HG03064 (cell line): ENCODE measurements around the gene MAP7.
"Not testable (repeated sequence)": the region's sequence is repeated elsewhere in the genome, so short reads cannot be mapped to it uniquely, and the experiment has no call there.

Source experiments
- ATAC-seq: cut with Tn5 transposase; IDR thresholded peaks from one replicate; pipeline ENCODE4 v1.9.1; 2021; ENCODE audit warnings: low read depth; ENCODE audit not compliant: unreplicated experiment

Gene MAP7

DNA sequence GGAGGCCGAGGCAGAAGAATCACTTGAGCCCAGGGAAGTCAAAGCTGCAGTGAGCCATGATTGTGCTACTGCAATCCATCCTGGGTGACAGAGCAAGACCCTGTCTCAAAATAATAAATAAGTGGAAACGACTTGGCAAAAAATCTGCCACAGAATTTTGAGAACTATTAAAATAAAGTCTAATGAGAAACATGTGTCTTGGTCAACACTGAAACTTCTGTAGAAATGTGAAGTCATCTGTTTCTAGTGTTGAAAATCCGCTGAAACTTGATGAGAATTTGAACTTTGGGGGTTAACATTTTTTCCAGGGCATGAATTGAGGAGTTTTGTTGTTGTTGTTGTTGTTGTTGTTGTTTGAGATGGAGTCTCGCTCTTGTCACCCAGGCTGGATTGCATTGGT, 231.5 kb downstream of the MAP7 start:
- no peak for ATAC-seq

DNA sequence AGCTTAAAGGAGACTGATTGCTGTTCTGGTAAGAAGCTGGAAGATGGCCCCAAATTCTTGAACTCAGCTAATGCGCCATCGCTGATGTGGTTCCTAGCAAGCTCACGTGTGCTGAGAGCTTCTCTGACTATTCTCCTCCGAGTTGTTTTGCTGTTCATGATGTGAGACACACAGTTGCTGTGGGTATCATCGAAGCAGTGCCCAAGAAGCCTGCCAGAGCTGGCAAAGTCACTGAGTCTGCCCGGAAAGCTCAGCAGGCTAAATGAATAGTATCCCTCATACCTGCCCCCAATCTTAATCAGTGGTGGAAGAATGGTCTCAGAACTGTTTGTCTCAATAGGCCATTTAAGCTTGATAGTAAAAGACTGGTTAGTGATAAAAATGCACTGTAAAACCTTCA, 232.3 kb downstream of the MAP7 start:
- no peak for ATAC-seq

DNA sequence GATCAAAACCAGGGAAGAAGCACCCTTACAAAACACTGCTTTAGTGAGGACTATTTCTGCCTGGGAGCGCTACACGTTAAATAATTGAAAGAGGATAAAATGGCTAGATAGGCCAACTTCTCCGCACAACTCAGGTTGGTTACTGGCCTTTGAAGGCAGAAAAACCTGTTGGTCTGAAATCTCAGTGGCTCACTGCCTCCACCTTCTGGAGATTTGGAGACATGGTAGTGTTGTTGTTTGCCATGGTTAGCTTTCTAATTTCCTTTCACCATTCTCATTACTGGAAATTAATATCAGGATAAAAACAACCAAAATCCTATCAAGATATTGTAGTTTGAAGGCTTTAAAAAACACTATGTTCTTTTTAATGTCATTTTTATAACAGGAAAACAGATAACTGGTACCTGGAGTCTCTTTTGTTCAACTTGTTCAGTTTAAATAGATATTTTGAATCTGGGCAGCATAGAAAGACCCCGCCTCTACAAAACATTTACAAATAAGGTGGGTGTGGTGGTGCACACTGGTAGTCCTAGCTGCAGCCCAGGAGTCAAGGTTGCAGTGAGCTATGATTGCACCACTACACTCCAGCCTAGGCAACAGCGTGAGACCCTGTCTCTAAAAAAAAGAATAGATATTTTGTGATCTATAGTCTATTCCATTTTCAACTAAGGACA, 233.1 kb downstream of the MAP7 start:
- ATAC-seq: no peak

DNA sequence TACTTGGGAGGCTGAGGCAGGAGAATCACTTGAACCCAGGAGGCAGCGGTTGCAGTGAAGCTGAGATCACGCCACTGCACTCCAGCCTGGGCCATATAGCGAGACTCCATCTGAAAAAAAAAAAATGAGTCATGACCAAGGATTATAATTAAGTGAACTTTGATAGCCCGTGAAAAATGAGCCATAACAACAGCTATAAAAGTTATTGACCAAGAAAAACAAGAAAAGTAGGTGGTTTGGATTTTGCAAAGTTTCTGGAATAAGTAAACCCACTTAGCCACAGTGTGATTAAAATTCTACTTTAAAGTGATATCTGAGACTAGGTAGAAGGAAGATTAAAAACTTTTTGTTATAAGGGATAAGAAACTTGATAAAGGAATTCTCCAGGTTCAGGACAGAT, 234.6 kb downstream of the MAP7 start:
- ATAC-seq: no peak

DNA sequence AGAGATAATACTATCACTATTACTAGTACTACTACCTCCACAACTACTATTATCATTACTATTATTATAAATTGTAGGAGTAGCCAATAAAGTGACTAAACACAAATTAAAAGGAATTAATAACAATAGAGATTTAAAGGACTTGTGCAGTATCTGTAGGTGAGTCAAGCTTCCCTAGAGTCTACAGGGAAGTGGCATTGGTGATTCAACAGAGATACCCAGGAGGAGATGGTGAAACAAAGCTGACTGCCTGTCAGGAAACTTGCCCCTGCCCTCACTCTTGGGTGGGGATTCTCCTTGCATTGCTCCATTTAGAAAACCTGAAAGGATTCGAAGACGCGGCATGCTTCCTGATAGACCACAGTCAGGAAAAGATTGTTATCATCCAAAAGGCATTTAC, 237.2 kb downstream of the MAP7 start:
- no peak for ATAC-seq

DNA sequence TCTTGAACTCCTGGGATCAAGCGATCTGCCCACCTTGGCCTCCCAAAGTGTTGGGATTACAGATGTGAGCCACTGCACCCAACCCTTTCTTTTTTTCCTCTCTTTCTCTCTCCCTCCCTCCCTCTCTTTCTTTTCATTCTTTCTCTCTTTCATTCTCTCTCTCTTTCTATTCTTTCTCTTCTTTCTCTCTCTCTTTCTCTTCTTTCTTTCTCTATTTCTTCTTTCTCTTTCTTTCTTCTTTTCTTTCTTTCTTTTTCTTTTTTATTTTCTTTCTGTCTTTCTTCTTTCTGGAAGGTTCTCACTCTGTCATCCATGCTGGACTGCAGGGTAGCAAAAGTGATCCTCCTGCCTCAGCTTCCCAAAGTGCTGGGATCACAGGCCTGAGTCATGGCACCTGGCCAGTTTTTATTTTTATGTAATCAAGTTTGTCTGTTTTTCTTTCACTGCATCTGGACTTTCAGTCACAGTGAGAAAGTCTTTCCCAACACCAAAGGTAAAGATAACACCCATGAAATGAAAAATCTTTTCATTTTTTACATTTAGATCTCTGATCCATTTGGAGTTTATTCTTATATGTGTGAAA, 240.4 kb downstream of the MAP7 start:
- no peak for ATAC-seq

DNA sequence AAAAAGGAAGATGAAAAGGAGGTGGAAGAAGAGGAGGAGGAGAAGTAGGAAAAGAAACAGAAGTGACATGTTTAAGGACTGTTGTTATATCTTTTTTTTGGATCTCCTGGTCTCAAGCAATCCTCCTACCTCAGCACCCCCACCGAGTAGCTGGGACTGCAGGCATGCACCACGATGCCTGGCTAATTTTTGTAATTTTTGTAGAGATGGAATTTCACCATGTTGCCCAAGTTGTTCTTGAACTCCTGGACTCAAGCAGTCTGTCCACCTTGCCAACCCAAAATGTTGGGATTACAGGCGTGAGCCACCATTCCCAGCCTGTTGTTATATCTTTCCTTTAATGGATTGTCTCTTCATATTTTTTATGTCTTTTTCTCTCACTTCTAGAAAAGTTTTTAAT, 241.1 kb downstream of the MAP7 start:
- ATAC-seq: no peak

DNA sequence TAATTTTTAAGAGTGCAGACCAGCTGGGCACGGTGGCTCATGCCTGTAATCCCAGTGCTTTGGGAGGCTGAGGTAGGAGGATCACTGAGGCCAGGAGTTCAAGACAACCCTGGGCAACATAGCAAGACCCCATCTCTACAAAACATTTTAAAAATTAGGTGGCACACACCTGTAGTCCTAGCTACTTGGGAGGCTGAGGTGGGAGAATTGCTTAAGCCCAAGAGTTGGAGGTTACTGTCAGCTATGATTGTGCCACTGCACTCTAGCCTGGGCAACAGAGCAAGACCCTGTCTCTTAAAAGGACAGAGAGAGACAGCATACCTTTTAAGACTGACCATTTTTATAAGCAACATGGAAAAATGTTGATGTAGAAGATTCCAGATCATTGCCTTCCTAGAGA, 241.8 kb downstream of the MAP7 start:
- ATAC-seq: not testable (repeated sequence)

DNA sequence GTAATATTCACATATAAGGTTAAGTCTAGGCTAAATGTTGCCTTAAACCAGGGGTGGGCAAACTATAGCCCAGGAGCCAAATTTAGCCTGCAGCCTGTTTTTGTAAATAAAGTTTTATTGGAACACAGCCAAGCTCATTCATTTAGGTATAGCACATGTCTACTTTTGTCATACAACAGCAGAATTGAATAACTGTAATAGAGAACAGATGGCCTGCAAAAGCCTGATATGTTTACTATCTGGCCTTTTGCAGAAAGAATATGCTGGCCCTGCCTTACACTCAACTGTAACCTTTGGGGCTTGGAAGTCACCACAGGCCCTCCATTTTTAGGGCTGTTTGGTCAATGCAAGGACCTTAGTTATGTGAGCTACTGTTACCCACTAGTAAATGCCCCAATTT, 242.9 kb downstream of the MAP7 start:
- ATAC-seq: no peak

DNA sequence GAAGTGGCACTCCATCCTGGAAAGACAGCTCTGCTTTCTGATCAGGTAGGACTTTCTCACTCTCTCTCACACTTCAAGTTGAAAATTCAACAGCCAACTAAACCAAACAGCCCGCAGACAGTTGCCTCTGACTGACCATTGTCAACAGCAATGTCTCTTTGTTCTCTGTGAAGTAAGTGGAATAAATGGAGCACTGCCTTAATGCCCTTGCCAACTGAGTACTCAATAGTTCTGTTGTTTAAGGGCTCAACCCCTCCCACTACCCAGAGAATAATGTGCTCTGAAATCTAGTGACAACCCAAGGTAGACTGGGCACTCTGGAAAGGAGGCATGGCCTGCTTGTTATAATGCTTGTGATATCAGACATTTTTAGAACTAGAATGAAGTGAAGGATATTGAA, 243.8 kb downstream of the MAP7 start:
- ATAC-seq: no peak

DNA sequence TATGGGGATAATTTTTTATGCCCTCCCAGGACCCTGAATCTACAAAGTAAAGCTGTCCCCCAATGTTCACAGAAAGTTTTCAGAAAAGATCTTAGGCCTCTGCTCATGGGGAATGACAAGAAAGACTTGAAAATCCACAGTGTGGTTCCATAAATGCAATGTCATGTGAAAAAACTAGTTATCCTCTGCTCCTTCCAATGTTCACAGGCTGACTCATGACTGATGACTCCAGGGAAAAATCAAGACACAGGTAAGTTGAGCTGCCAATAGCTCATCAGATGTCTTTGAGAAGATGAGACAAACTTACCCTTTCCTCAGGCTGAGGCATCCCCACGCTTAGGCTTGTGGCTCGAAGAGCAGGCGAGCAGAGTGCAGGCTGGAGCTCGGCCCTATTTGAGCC, 245.8 kb downstream of the MAP7 start:
- ATAC-seq: no peak

DNA sequence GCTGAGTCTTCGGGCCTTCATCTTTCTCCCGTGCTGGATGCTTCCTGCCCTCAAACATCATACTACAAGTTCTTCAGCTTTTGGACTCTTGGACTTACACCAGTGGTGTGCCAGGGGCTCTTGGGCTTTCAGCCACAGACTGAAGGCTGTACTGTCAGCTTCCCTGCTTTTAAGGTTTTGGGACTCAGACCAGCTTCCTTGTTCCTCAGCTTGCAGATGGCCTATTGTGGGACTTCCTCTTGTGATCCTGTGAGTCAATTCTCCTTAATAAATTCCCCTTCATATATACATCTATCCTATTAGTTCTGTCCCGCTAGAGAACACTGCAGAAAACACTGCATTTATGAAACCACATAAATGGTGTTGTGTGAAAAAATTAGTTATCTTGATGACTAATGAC, 246.7 kb downstream of the MAP7 start:
- ATAC-seq: no peak

DNA sequence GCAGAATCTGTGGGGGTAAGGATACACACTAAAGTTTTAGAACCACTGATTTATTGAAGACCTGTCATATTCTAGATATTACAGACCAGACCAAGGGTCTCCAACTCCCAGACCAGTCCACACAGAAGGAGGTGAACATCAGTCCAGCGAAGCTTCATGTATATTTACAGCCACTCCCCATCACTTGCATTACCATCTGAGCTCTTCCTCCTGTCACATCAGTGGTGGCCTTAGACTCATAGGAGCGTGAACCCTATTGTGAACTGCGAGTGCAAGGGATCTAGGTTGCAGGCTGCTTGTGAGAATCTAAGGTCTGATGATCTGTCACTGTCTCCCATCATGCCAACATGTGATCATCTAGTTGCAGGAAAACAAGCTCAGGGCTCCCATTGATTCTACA, 255.6 kb downstream of the MAP7 start:
- ATAC-seq: no peak
